ENCODE results near the gene ACY1.
"Not testable (repeated sequence)": the region's sequence is repeated elsewhere in the genome, so short reads cannot be mapped to it uniquely, and the experiment has no call there.

The ACY1 gene

GRCh38 chr3:52024765-52025452 is 41.6 kb downstream of the ACY1 start:
- DNase-seq (ENCODE audit: low spot score): no peak

- DNase-seq (ENCODE audit: low spot score): no peak
Observed at GRCh38 chr3:52025453-52025852, 42.1 kb downstream of the ACY1 start.

- no peak for DNase-seq (ENCODE audit: low spot score)
Observed at GRCh38 chr3:52026041-52026440, 42.7 kb downstream of the ACY1 start.

- DNase-seq (ENCODE audit: low spot score): no peak
Observed at GRCh38 chr3:52028572-52028971, 45.2 kb downstream of the ACY1 start.

GRCh38 chr3:52029053-52029452 is 45.7 kb downstream of the ACY1 start:
- DNase-seq (ENCODE audit: low spot score): no peak

- no peak for DNase-seq (ENCODE audit: low spot score)
Observed at GRCh38 chr3:52029535-52029934, 46.2 kb downstream of the ACY1 start.

GRCh38 chr3:52030714-52031310 is 47.5 kb downstream of the ACY1 start:
- DNase-seq (ENCODE audit: low spot score): peak; percentile 90

GRCh38 chr3:52031896-52032295 is 48.6 kb downstream of the ACY1 start:
- no peak for DNase-seq (ENCODE audit: low spot score)

GRCh38 chr3:52032702-52033408 is 49.5 kb downstream of the ACY1 start:
- peak; percentile 57 for DNase-seq (ENCODE audit: low spot score)

GRCh38 chr3:52033748-52034147 is 50.4 kb downstream of the ACY1 start:
- DNase-seq (ENCODE audit: low spot score): not testable (repeated sequence)

GRCh38 chr3:52034212-52034611 is 50.9 kb downstream of the ACY1 start:
- no peak for DNase-seq (ENCODE audit: low spot score)

GRCh38 chr3:52034651-52035050 is 51.3 kb downstream of the ACY1 start:
- DNase-seq (ENCODE audit: low spot score): no peak

GRCh38 chr3:52036222-52036694 is 52.9 kb downstream of the ACY1 start:
- DNase-seq (ENCODE audit: low spot score): no peak

GRCh38 chr3:52036829-52037228 is 53.5 kb downstream of the ACY1 start:
- DNase-seq (ENCODE audit: low spot score): no peak

GRCh38 chr3:52037291-52037690 is 54.0 kb downstream of the ACY1 start:
- no peak for DNase-seq (ENCODE audit: low spot score)

- DNase-seq (ENCODE audit: low spot score): no peak
Observed at GRCh38 chr3:52038227-52038626, 54.9 kb downstream of the ACY1 start.

Small RNAs within 50 kb of the gene (small RNA-seq; reads per million reads assigned to genes)
- gene AC115284.1: 0 reads per million in 2 experiments
